Islet precursor cell (in vitro differentiated cells): Measurements from ENCODE around the gene PFDN2.

Experiments
- DNase-seq: peaks from one replicate; pipeline ENCODE4 v3.0.0-alpha.2; 2018

PFDN2 gene

DNA sequence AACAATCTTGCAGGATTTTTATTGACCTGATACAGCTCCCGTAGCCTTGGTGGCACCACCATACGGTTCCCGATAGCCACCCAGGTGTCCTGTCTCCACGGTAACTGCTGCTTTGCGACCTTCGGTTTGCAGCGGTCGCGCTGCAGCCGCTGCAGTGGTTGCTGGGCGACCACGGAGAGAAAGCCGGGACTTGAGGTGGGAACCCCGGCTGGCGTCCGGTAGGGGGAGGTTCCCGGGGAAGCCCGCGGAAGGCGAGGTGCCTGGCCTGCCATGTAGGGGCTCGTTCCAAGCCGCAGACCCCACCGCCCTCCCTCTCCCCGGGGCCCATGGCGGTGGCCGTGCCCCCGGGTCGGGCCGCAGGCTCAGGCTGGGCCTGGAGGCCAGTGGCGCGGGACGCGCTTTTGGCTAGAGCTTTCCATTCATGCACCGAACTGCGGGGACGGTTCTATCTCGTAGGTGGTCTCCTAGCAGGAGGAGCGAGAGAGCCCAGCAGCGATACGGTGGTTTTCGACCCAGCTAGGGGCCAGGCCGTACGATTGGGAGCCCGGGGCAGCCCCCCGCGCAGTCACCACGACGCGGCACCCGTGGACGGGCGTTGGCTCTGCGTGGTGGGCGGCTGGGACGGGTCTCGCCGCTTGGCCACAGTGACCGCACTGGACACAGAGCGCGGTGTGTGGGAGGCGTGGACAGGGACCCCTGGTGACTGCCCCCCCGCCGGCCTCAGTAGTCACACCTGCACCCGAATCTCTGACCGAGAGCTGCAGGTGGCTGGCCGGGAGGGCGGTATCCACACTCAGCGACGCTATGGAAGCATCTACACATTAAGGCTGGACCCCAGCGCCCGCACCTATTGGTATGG, 19.4 kb downstream of the PFDN2 start, which contains the start of gene KLHDC9:
TSS of gene KLHDC9 (plus strand) at position 152 of the 859 bp plus-strand sequence. CDS start at position 327, 175 bp downstream.
- DNase-seq = peak; percentile 96

DNA sequence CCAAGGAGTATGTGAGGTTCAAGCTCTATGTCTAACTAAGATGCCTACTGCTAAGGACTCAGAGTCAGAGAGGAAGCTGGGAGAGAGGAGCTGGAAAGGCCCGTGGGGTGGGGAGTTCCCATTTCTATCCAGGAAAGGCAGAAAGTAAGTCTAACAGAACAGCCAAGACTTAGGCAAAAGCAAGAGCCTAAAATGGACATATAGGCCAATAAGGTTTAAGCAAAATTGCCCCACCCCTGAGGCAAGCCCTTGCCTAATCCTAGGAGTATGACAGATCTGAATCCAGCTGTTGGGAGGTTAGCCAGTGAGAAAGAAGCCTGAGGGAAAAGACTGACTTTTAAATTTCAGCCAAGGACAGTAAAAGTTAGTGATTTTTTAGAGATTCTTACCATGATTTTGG, 21.3 kb downstream of the PFDN2 start:
- peak; percentile 39 for DNase-seq

DNA sequence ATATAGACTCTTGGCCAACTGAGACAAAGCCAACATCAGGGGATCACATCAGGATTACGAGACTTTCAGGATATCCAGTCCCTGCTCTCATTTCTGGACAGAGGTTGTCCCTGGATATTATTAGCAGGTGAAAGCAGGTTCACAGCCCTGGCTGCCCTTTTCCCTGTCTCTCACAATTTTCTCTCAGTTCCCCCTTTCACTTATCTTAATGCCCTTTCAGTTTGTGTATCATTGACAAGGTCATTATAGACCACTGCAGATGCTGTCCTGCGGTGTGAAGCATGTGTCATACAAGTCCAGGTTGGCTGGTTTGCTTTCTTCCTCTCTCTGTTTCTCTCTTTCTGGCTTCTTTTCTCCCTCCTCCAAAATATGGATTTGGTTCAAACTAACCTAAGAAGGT, 21.8 kb downstream of the PFDN2 start:
- peak; percentile 40 for DNase-seq

DNA sequence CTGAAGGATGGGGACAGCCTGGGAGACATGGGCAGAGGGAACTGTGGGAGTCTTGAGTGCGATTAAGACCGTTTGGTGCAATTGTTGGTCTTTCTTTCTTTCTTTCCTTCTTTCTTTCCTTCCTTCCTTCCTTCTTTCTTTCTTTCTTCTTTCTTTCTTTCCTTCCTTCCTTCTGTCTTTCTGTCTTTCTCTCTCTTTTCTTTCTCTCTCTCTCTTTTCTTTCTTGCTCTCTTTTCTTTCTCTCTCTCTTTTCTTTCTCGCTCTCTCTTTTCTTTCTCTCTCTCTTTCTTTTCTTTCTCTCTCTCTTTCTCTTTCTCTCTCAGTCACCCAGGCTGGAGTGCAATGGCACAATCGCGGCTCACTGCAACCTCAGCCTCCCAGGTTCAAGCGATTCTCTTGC, 22.6 kb downstream of the PFDN2 start:
- DNase-seq = no peak

DNA sequence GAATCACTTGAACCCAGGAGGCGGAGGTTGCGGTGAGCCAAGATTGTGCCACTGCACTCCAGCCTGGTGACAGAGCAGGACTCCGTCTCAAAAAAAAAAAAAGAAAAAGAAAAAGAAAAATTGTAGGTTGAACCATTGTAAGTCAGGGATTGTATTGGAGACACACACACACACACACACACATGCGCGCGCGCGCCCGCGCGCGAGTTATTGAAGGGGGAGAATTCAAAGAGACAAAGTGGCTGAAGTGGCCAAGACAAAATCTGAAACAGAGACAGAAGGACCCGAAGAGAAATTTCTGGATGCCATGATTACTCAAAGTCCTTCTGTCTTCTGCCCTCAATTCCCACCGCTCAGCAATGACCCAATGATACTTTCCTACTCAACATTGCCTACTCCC, 23.4 kb downstream of the PFDN2 start:
- DNase-seq = no peak

DNA sequence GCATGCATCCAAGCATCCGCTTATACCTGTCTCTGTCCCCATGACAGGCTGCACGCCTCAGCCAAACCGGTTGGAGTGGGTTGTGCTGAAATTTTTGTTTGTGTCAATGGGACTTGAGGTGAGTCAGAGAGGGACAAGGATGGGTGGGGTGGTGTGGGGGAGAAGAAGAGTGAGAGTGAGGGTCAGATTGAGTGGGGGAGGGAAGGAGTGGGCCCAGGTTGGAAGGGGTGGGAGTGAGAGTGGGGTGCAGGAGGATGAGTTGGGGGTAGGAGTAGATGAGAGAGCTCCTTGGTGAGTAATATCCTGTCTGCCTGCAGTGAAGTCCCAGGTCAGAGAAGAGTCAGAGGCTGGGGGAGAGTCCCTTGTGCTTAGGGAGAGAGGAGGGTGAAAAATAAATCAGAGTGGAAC, 25.2 kb downstream of the PFDN2 start:
- DNase-seq = peak; percentile 84

DNA sequence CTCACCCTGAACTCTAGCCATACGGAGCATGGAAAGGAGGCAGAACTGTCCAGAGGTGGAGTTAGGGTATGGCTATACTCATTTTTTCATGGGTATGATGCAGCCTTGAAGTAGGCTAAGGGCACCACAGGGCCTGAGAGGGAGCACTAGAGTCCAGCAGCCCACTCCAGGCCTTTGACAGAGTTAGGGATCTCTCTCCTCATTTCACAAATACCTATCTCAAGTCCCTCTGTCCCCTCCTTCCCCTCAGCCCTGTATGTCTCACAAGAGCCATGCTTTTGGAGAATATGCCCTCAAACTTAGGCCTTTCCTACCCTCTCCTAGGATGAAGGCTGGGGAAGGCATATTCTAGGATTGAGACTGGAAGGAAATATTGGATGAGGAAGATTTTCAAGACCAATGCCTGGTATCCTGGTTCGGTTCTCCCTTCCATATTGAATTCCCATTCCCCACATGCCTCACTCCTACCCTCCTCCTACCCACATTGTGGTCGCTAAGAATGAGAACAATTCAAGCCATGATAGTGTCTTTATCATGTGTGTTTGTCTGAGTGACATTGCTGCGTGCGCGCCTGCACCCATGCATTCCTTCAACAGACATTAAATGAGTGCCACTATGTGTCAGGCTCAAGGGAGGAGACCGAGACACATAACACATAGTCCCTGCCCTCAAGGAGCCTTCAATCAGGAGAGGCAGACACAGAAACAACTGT, 25.9 kb downstream of the PFDN2 start:
- peak; percentile 66 for DNase-seq

DNA sequence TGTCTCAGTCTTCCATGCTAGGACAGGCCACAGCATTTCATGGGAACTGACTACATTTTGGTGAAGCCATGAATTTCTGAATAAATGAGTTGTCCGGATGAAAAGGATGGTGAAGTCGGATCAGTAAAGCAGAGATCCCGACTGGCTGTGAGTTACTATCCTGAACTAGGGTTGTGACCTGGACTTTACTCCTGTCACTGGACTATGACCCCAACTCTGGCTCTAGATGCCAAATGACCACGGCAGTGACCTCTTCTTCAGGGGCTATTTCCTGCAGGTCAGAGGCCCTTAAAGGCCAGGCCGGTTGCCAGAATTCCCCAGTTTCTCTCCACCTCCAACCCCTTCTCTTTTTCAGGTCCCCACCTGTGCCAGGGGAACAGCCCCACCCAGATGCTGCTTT, 26.7 kb downstream of the PFDN2 start:
- DNase-seq = peak; percentile 47

DNA sequence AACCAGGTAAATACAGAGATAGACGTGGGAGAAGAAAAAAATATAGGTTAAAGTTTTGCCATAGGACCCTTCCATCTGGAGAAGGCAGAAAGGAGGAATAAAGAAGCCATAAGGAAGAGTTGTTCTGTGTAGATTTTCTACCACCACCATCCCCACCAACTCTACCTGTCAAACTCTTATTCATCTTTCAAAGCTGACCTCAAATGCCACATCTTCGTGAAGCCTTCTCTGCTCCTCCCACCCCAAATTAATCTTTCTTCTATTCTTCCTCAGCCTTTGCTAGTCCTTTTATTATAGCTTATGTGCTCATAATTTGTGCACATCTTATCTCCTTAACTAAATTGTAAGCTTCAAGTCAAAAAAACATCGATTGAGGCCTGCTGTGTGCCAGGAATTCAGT, 27.2 kb downstream of the PFDN2 start:
- DNase-seq = peak; percentile 13

DNA sequence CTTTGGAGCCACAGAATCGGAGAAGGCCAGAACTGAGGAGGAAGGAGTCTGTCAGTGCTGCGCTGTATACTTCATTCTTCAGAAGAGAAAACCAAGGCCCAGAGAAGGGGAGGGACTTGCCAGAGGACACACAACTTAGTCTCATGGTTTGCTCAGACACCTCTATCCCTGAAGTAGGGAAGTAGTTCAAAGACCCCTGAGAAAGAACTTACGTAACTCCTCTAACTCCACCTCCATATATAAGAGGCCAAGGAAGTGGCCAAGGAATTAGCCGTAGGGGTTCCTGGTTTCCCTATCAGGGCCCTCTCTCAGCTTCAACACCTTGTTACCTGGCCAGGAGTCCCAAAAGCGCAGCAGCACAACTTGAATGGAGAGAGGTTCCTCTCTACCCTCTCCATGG, 27.9 kb downstream of the PFDN2 start:
- peak; percentile 33 for DNase-seq

DNA sequence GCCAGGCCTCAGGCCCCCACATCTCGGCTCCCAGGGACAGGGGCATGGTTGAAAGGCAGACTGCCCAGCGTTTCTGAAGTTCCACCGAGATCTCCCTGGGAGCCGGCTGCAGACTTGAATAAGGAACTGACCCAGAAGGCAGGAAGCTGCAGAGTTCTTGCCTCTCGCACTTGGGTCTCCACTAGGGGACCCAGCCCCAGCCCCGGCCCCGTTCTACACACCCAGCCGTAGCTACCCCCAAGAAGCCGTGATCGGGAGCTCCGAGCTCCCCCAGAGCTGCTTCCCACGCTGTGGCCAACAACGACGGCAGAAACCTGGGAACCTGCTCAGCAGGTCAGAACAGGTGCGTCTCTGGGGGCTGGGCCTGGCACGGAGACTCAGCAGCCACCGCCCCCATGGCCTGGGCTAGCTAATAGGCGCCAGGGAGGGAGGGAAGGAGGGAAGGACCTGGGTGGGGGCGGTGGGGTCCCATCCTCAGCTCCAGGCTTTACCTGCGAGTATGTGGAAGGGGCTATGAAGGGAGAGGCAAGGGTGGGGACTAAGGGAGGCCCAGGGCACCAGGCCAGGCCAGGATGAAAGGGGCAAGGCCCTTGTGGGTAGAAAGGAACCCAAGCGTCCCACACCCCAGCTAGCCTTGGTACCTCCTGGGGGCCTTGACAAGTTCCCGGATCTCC, 28.4 kb downstream of the PFDN2 start, which contains the start of gene NECTIN4:
TSS of gene NECTIN4 (minus strand) at position 308 of the 674 bp plus-strand sequence. CDS start at position 46, 262 bp downstream.
- DNase-seq = peak; percentile 77

DNA sequence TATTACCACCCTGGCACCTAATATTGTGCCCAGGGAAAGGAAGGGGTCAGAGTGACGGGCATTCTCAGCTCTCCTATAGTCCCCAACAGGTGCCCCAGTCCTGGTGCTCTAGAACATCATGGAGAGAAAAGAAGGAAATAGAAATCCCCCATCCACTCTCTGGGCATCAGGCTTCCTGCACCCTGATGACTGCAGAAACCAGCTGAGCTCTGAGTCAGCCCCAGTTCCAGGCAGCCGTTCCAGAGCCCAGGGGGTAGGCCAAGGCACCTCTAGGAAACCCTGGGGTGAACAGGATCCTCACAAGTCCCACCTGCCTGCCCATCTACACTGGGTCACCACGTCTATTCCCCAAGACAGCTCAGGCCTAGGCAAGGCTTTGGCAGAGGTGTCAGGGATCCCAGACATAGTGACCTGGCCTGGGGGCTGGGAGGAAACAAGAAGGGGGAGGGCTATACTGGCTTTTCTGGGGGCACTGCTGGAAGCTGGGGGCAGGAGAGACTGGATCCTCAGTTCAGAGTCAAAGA, 29.2 kb downstream of the PFDN2 start:
- peak; percentile 54 for DNase-seq

DNA sequence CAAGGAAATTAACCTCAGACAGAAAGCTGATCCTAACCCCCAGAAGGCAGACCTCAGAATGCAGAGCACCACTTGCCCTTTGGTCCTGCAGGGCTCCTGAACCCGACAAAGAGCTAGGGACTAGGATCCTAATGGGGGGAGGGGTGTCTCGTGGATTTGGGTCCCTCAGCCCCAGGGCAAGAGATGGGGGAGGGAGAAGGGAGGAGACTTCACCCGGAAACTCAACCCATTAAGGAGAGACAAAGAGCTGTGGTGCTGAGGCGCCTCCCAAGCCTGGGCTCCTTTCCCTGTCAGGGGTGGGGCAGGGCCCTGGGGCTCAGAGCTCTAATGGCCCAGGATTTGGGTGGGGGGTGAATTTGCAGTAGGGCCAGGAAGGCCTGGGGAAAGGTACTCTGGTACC, 31.4 kb downstream of the PFDN2 start:
- DNase-seq = peak; percentile 68

DNA sequence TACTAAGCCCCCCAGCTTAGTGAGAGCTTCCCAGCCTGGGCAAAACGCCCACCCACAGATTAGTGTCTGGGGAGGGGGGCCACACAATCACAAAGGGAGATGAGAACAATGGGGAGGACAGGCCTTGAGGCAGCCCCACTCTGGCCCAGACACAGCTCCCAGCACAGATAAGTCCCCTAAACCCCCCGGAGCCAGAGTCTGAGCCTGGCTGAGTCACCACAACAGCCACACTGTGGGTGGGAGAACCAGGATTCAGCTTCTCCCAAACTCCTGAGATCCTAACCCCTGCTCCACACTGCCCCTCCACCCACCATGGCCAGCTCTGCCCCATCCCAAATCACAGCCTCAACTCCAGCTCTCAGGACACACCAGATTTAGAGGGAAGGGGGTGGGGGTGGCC, 32.7 kb downstream of the PFDN2 start:
- peak; percentile 94 for DNase-seq

DNA sequence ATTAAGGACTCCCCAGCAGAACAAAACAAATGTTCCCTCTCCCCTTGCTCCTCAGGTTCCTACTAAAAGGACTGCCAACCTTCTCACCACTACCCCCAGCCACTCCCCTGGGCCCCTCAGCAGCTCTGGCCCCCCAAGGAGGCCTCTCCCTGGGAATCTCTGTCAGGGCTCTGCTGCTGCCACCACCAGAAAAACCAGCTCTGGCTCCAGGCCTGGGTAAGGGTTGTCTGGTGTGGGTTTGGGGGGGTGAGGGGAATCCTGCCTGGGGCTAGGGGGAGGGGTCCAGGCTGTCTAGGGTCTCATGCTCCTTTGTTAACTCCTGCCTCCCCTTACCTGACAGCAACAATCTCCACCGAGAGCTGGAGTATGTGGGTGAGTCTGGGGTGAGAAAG, 33.2 kb downstream of the PFDN2 start:
- DNase-seq = peak; percentile 92

DNA sequence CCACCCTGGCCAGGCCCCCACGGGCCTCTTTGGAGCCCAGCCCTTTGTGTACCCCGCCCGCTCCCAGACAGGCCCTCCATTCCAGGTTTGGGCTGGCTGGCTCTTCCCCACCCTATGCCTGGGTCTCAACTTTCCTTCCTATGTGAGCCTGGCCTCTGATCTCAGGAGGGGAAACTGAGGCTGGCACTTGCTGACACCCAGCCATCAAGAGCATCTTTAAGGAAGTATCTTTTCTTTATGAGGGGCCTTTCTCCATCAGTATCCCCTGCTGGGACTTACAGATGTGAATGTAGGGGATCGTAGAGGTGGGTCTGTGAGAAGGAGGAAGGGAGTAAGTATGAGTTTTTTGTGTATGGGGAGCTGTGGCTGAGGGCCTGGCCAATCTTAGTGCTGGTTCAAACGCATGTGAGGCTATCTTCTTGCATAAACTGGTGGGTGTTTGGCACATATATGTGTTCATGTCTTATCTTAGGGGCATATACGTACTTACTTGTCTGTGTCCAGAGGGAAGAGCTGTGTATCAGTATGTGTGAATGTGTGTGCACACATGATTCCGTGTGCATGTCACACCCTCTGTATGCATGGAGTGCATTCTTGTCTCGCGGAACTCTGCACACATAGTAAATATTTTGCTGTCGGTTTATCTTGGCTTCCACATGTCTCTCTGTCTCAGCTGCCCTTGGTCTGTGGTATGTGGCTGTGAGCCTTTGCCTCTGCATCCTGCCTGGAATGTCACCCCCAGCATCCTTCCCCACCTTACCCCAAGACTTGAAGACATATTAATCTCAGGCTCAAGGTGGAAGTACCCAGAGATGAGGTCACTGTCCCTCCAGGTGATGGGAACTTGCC, 33.9 kb downstream of the PFDN2 start:
- peak; percentile 69 for DNase-seq

DNA sequence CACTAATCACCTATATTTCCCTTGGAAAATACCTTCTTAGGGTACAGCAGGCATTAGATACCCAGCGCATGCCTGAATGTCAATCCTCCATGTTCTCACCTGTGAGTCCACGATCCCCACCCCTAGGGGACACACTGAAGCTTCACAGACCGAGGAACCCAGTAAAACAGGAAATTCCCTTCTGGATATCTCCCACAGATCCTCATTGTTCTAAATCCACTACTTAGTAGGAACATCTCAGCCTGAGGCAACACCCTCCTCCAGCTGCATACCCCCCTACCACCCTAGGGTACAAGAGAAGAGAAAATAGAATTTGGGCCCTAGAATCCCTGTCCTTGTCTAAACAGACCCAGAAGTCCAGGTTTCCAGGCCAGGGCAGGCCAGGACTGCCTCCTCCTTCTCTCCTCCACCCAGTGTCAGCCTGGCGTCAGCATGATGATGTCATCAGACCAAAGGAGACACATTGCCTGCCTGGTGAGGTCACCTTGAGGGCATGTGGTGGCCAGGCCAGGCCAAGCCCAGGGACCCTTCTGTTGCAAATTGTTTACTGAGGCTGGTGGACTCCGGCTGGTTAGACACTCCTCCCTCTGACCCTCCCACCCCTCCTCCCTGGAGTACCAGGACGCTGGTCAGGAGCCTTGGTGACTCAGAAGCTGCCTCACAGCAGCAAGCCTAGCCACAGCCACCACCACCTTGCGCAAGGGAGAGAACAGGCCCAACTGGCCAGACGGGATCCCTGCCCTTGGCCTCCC, 34.7 kb downstream of the PFDN2 start:
- DNase-seq = peak; percentile 100

DNA sequence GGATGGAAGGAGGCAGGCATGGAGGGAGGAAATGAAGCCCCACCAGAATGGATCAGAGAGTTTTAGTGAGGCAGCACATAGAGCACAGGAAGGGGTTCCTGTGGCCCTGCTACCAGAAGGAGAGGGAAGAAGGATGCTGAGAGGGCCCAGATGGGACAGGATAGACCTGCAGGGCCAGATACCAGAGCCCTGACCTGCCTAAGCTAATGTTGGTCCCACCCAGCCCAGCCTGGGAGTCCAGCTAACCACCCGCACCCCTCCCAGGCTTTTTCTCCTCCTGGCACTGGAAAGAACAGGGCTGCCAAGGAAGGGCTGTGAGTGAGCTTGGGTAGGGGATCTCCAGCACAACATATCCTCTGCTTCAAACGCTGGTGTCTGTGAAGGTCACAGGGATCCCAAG, 35.4 kb downstream of the PFDN2 start:
- DNase-seq = peak; percentile 72

DNA sequence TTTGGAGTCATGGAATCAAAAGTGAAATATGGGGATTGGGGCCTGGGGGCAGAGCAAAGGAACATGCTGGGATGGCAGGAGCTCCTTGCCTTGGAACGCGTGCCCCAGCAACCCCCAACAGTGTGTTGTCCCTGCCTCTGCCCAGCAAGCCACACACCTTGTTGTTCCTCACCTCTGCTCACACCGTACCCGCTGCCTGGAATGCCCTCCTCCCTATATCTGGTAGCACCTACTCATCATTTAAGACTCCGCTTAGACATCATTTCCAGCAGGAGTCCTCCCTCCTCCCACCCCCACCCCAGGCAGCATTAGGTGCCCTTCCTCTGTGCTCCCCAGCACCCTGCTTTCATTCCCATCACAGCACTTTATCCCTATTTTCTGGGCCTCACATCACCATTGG, 36.3 kb downstream of the PFDN2 start:
- no peak for DNase-seq

DNA sequence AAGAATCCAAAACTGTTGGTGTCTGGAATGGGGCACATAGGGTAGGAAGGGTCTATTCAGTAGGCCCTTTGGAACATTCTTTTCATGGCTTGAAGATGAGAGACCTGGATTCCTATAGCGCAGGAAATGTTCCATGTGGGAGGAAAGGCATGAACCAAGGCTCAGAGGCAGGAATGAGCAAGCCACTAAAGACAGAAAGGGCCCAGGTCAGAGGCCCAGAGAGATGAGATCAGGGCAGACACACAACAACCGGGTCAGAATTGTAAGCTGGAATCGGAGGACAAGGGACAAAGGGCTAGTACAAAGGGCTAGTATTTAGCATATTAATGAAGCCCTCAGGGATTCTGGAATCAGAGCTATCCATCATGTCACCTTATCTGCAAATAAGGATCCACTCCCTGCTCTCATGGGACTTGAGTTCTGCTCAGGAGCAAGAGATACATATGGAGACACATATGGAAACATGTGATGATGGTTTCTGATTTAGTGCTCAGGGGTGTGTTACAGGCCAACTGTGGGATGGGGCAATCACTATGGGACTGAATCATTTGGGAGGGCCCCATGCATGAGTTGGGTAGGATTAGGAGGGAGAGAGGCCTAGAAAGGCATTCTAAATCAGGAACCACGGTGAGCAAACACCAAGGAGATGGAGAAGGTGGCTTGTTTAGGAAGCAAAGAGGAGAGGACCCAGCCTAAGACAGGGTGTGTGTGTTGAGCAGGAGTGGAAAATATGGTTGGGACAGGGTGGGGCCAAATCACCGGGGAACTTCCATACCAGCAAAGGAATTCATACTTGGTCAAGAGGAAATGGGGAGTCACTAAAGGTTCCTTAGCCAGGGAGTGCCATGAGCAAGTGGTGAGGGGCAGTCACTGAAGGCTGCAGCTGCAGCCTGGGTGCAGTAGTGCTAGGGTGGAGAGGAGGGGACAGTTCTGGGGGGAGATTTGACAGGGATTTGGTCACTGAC, 37.1 kb downstream of the PFDN2 start:
- DNase-seq = peak; percentile 76
